HG02588 (cell line): ENCODE results near the gene HIVEP3.

Source experiments
- ATAC-seq: cut with Tn5 transposase; IDR thresholded peaks from one replicate; pipeline ENCODE4 v1.9.1; 2021; ENCODE audit warnings: mild to moderate bottlenecking, moderate library complexity; ENCODE audit not compliant: unreplicated experiment

Gene HIVEP3

GRCh38 chr1:41495210-41495948, 423.3 kb downstream of the HIVEP3 start:
- ATAC-seq: no peak

- ATAC-seq: no peak
Observed at GRCh38 chr1:41494351-41495209, 424.1 kb downstream of the HIVEP3 start.

GRCh38 chr1:41493626-41494350, 424.9 kb downstream of the HIVEP3 start:
- ATAC-seq: no peak

GRCh38 chr1:41493117-41493536, 425.6 kb downstream of the HIVEP3 start:
- no peak for ATAC-seq

GRCh38 chr1:41492341-41492848, 426.3 kb downstream of the HIVEP3 start:
- ATAC-seq: no peak

- ATAC-seq: no peak
Observed at GRCh38 chr1:41490911-41491310, 427.8 kb downstream of the HIVEP3 start.

- no peak for ATAC-seq
Observed at GRCh38 chr1:41489561-41489960, 429.2 kb downstream of the HIVEP3 start.

- no peak for ATAC-seq
Observed at GRCh38 chr1:41488040-41488951, 430.4 kb downstream of the HIVEP3 start.

GRCh38 chr1:41487126-41488039, 431.3 kb downstream of the HIVEP3 start:
- peak; percentile 38 for ATAC-seq

- no peak for ATAC-seq
Observed at GRCh38 chr1:41486371-41487125, 432.2 kb downstream of the HIVEP3 start.

GRCh38 chr1:41486053-41486370, 432.7 kb downstream of the HIVEP3 start:
- no peak for ATAC-seq

GRCh38 chr1:41485605-41486004, 433.1 kb downstream of the HIVEP3 start:
- ATAC-seq: no peak

- ATAC-seq: no peak
Observed at GRCh38 chr1:41484402-41485241, 434.1 kb downstream of the HIVEP3 start, which contains the start of gene EDN2. Gene EDN2 (minus strand): TSS chr1:41484683. CDS start chr1:41484601, 82 bp downstream.

- ATAC-seq: no peak
Observed at GRCh38 chr1:41483960-41484401, 434.7 kb downstream of the HIVEP3 start.

GRCh38 chr1:41483001-41483850, 435.5 kb downstream of the HIVEP3 start:
- no peak for ATAC-seq

GRCh38 chr1:41482001-41482765, 436.5 kb downstream of the HIVEP3 start:
- no peak for ATAC-seq
